HepG2 (cell line): ENCODE data around the gene E2F3. TPM values are rescaled to one million over a fixed set of nuclear protein-coding genes. Genes with fewer than 3 reads are reported as not detected.

Source experiments
- AFF4 ChIP-seq: sonication (generic); formaldehyde crosslinking; IDR thresholded peaks from 2 replicates; pipeline ENCODE4 v1.4.0; 2020; ENCODE audit warnings: missing genetic modification reagents
- PTBP1 ChIP-seq: fragments of 200-400 bp; formaldehyde crosslinking; IDR thresholded peaks from 2 replicates; pipeline ENCODE4 v1.6.1; 2018; ENCODE audit warnings: low read length, low read depth; ENCODE audit not compliant: poor library complexity, severe bottlenecking
- ZNF253 ChIP-seq: sonication (generic); formaldehyde crosslinking; IDR thresholded peaks from 2 replicates; pipeline ENCODE4 v1.8.0; 2022; ENCODE audit warnings: mild to moderate bottlenecking, missing genetic modification reagents, borderline replicate concordance
- polyA plus RNA-seq, 8 experiments: library from polyadenylated mRNA; depleted of rRNA in 3 of 8; stranded (reverse) in 7 of 8; unstranded in 1 of 8; fragments of >200 nt; fragmentation: Illumina TruSeq in 4 of 8; extraction: Trizol in 4 of 8; gene quantifications; 2 replicates each; pipeline versions ENCODE4 v1.2.1 to v1.2.3, GENCODE V29; 2011 to 2016; ENCODE audit warnings: low read depth in 4 of 8, missing spikeins in 1 of 8, mixed read lengths in 1 of 8; ENCODE audit not compliant: insufficient read depth in 1 of 8
- total RNA-seq, 5 experiments: library from RNA; depleted of rRNA; stranded (reverse); fragments of >200 nt; fragmentation: Illumina TruSeq; extraction: Trizol; gene quantifications; 2 replicates each; pipeline ENCODE4 v1.2.3, GENCODE V29; 2016; ENCODE audit warnings: low read depth in 1 of 5
- TF ChIP-seq, protein P1 (sequence below): sonication (generic); formaldehyde crosslinking; IDR thresholded peaks from 2 replicates; pipeline ENCODE4 v1.5.0; 2020; ENCODE audit warnings: missing genetic modification reagents, mild to moderate bottlenecking, borderline replicate concordance
- TF ChIP-seq, protein P2 (sequence below): sonication (generic); IDR thresholded peaks from 2 replicates; pipeline ENCODE4 v1.6.1; 2016; ENCODE audit warnings: low read depth, borderline replicate concordance

The E2F3 gene
- total and polyA plus RNA-seq, 2 of the 13 experiments (the other 11 are each of a cell fraction or from before 2014, with no cell fraction given) = 8.5 to 12.7 TPM

GRCh38 chr6:20481281-20481680 lies 79.6 kb downstream of the E2F3 start (continued):
- TF ChIP-seq AFF4 (CRISPR knock-in tag) = no peak
- no peak for TF ChIP-seq ZNF253 (CRISPR knock-in tag)
- TF ChIP-seq, protein P1, sequence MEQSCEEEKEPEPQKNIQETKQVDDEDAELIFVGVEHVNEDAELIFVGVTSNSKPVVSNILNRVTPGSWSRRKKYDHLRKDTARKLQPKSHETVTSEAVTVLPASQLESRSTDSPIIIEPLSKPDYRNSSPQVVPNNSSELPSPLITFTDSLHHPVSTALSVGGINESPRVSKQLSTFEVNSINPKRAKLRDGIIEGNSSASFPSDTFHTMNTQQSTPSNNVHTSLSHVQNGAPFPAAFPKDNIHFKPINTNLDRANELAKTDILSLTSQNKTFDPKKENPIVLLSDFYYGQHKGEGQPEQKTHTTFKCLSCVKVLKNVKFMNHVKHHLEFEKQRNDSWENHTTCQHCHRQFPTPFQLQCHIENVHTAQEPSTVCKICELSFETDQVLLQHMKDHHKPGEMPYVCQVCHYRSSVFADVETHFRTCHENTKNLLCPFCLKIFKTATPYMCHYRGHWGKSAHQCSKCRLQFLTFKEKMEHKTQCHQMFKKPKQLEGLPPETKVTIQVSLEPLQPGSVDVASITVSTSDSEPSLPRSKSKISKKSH (CRISPR knock-in tag) = no peak
- TF ChIP-seq, protein P2, sequence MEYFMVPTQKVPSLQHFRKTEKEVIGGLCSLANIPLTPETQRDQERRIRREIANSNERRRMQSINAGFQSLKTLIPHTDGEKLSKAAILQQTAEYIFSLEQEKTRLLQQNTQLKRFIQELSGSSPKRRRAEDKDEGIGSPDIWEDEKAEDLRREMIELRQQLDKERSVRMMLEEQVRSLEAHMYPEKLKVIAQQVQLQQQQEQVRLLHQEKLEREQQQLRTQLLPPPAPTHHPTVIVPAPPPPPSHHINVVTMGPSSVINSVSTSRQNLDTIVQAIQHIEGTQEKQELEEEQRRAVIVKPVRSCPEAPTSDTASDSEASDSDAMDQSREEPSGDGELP = no peak
- TF ChIP-seq PTBP1 = no peak
